Amniotic stem cell (primary cell): ENCODE results near the gene ESRRA.

ENCODE experiments used
- DNase-seq: peaks from one replicate; lab custom pipeline; 2025; lab: John Stamatoyannopoulos, UW

ESRRA gene

DNA sequence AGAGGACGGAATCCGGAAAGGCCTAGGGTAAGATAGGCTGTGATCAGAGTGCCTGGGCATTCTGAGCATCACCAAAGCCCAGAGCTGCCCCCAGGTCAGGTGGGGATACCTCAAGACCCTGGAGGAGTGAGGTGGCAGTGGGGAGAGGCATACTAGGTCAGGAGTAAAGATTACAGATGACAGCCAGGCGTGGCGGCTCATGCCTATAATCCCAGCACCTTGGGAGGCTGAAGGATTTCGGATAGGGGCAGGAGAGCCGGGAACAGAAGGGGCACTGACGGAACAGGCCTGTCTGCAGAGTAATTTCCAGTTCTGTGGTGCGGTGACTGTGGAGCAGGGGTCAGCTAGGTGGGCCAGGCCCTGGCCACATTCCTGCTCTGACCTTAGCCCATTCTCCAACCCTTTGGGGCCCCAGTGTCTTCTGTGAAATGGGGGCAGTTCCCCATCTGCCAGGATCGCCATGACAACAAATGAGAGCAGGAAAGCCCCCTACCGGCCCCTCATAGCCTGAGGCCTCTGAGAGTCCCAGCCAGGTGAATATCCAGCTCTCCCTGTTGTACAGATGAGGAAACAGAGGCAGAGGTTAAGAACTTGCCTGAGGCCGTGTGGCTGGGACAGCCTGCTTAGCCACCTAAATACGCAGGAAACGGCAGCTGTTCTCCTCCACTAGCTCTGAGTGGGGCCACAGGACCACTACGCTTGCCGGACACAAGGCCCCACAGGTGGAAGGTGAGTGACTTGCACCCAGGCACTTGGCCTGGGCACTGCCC, 30.1 kb upstream of the ESRRA start:
- DNase-seq = no peak

DNA sequence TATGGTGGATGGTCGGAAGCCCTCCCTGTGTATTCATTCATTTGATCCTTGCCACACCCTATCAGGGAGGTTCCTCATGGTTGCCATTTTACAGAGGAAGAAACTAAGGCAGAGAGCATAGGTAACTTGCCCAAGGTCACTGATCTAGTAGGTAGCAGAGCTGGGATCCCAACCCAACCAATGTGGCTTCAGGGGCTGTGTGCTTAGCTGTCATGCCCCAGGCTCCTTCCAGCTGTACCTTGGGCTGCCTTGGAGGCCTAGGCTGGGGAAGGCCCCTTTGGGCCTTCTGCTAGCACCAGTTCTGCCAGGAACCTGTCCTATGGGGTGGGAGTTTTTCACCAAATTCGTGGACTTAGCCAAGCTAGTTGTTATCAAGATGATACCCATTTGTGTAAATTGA, 29.5 kb upstream of the ESRRA start:
- DNase-seq = no peak

DNA sequence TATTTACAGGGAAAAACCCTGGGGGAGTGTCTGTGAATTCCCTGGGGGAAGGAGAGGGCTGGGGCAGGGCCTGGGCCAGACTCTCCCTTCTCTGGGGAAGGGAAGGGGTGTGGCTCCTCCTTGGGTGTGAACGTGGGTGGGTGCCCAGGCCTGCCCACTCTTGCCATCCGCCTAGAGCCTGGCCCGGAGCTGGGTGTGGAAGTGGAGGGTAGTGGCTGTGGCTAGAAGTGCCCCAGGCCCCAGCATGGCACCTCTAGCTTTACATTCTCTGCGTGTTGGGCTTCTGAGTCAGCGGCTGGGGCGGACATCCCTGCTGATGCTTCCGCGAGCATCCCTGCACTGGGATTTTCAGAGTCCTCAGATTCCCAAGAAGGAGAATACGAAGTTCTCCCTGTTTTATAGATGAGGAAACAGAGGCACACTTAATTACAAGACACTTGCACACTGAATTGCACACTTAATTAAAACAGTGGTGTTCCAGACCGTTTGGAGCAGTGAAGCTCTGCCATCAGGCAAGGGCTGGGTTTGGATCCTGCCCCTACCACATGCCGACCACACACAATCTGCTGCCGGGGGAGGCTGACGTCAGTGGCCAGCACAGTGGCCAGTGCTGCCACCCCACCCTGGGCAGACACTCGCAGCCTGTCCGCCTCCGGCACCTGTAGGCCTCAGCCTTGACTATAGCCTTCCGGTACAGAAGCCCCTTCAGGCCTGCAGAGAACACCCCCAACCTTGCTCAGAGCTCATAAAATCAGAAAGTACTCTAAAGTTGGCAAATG, 28.5 kb upstream of the ESRRA start:
- DNase-seq = no peak

DNA sequence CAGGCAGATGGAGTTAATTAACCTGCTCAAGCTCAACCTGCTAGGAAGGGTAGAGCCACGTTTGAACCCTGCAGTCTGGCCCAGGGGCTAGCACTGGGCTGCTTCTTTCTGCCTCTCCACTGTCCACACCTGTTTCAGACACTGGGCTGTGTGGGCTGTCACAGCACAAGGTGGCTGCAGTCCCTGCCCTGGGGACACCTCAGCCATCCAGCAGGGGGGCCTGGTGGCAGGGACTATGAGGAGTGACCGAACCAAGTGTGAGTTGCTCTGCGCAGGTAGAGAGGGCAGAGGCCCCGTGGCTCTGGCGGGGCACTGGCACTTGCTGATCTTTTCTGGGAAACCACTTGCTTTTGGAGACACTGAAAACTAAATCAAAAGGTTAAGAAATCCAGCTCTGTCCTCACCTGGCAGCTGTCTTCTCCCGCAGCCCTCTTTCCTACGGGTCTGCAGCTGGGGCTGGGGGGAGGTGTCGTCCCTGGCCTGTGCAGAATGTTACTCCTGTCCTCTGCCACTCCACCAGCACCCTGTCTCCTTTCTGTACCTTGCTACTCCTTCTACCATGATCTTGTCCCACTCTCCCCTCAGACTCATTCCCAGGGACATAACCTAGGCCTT, 26.6 kb upstream of the ESRRA start:
- DNase-seq = no peak

DNA sequence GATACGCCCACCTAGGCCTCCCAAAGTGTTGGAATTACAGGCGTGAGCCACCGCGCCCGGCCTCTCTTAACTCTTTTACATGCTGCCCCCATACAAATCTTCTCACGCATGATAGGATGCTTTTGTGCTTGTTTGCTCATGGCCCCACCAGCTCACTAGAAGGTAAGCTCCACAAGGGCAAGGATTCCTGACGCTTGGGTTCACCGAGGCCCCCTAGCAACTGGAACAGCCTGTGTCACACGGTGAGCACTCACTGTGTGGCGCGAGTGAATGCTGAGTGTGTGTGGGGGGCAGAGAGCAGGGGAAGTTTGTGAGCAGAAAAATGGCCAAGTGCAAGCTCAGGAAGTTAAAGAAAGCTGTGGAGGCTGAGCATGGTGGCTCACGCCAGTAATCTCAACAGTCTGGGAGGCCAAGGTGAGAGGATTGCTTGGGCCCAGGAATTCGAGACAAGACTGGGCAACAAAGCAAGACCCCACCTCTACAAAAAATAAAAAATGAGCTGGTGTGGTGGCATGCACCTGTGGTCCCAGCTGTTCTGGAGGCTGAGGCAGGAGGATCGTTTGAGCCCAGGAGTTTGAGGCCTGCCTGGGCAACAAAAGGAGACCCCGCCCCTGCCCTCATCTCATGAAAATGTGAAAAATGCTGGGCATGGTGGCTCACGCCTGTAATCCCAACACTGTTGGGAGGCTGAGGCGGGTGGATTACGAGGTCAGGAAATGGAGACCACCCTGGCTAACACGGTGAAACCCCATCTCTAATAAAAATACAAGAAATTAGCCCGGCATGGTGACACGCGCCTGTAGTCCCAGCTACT, 23.2 kb upstream of the ESRRA start:
- DNase-seq = no peak

DNA sequence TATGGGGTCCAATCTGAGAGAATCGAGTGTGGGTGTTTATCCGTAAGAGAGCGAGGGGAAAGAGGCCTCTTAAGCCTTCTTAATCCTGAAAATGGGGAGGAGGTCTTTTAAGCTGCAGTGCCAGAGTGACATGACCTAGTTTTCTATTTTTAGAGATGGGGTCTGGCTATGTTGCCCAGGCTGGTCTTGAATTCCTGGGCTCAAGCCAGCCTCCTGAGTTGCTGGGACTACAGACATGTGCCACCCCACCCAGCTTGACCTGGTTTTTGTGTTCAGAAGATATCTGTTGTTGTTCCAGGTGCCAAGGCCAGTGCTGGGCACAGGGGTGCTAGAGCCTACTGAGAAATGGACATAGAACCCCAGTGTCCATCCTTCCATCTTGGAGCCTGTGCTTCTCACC, 22.2 kb upstream of the ESRRA start:
- no peak for DNase-seq

DNA sequence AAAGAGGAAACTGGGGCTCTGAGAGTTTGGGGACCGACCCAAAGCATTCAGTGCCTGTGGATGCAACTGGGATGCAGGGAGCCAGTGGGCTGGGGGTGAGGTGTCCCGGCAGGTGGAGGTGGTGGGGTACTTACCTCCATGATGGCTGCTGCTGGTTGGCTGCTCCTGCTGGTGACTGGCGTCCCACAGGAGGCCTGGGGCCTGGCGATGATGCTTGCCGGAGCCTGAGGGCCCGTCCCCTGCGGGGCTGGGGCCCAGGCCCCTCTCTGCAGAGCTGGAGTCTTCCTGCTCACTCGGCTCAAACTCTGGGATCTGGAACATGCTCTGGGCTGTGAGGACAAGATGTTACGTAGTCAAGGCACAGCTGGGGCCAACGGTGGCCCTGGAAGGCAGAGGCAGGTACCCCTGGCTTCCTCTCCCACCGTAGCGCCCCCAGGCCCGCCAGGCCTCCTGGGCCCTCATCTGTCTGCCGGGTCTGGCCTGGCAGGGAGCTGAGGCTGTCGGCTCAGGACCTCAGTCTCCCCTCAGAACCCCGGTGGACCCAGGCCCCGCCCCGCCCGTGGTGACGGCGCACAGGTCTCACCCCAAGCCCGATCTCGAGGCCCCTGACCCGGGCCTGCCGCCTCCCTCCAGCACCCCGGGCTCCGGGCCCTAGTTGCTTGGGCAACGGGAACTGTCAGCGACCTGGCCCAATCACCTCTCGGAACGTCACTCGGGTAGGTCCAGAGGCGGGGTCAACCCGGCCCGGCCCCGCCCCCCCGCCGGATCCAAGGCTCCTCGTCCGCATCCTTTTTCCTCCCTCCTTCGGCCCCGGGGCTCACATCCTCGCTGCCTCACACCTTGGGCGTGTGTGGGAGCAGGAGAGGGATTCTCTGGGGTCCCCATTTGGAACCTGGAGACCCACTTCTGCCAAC, 21.0 kb upstream of the ESRRA start, which contains the start of gene BAD:
BAD (minus strand) TSS at position 618 of the 914 bp plus-strand sequence; CDS start at position 321, 297 bp downstream.
- peak; percentile 86 for DNase-seq

DNA sequence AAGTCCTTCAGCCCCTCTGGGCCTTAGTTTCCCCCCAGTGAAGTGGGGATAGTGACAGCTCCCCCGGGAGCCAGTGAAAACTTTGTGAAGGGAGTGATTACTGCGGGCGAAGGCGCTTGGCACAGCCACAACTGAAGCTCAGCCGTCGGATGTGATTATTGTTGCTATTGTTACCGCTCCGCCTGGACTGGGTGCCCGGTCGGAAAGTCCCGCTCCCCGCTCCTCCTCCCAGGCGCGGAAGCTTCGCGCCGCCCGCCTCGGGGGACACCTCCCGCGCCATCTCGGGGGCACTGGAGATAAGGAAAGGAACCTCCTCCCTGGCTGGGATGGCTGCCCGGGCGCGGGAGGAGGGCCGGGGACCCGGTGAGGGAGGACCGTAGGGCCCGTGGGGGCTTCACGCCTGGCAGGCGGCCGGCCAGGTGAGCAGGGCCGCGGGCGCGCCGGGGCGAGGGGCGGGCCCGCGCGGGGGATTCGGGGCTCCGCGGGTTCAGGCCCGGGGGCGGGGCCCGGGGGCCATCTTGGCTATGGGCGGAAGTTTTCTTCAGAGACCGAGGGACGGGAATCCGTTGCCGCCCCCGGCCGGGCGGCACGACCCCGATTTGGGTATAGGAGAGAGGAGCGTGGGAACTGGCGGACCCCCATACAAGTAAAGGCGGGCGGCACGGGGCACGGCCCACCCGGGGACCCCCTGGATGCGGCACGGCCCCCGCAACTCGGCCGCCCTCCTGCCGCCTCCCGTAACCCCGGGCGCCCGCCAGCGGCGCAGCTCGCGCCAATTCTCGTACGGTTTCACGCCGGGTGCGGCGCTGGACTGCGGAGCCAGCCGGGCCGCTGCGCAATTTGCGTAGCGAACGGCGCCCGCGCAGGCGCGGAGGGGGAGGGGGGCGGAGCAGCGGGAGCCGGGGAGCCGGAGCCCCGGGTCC, 20.1 kb upstream of the ESRRA start, which contains the start of gene GPR137:
GPR137 (plus strand) TSS at position 887 of the 923 bp plus-strand sequence. CDS start 677 bp downstream, outside the sequence.
- DNase-seq = peak; percentile 43

DNA sequence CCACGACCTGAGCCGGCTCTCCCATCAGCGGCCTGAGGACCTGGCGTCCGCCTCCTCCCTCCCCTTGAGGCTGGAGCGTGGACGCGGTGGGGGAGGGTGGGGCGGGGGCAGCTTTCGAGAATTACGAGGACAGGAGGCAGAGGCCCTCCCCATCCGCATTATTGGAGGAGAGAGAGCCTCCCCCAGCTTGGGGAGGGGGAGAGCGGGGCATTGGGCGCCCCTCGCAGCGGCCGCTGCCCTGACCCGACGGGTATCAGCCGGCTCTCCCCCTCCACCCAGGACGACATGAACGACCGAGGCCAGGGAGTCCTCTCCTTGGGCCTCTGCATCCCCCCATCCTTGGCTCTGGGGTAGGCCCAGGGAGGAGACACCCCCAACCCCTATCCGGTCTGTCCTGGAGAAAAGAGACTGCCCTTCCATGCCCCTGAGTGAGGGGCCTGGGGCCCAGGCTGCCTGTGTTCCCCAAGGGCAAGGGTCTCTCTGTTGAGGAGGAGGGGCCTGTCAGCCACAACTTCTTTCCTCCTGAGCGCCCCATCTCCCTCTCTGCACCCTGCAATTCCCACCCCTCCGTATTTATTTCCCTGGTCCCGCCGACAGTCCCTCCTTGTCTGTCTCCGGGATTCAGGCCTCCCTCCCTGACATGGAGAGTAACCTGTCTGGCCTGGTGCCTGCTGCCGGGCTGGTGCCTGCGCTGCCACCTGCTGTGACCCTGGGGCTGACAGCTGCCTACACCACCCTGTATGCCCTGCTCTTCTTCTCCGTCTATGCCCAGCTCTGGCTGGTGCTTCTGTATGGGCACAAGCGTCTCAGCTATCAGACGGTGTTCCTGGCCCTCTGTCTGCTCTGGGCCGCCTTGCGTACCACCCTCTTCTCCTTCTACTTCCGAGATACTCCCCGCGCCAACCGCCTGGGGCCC, 19.2 kb upstream of the ESRRA start:
- DNase-seq = no peak

DNA sequence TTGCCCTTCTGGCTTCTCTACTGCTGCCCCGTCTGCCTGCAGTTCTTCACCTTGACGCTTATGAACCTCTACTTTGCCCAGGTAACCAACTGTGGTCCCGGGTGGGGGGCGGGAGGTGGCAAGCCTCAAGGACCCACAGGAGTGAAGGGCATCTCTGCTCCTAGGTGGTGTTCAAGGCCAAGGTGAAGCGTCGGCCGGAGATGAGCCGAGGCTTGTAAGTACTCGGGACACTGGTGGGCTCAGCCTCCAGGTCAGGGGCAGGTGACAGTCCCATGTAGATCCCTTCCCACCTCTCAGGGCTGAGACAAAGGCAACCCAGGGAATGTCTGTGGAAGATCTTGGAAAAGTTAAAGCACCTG, 18.5 kb upstream of the ESRRA start:
- no peak for DNase-seq

DNA sequence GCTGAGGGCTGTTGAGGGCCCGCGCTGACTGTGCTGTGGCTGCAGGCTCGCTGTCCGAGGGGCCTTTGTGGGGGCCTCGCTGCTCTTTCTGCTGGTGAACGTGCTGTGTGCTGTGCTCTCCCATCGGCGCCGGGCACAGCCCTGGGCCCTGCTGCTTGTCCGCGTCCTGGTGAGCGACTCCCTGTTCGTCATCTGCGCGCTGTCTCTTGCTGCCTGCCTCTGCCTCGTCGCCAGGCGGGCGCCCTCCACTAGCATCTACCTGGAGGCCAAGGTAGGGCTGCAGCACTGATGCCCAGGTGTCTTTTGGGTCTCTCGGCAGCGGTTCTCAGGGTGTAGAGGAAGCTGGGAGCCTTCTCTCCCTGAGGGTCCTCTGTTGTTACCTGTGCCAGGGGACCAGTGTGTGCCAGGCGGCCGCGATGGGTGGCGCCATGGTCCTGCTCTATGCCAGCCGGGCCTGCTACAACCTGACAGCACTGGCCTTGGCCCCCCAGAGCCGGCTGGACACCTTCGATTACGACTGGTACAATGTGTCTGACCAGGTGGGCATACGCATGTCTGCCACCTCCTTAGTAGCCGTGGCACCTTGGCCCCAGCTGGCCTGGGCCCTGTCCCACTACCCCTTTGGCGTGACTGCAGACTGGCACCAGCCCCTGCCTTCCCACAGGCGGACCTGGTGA, 17.5 kb upstream of the ESRRA start:
- DNase-seq = no peak

DNA sequence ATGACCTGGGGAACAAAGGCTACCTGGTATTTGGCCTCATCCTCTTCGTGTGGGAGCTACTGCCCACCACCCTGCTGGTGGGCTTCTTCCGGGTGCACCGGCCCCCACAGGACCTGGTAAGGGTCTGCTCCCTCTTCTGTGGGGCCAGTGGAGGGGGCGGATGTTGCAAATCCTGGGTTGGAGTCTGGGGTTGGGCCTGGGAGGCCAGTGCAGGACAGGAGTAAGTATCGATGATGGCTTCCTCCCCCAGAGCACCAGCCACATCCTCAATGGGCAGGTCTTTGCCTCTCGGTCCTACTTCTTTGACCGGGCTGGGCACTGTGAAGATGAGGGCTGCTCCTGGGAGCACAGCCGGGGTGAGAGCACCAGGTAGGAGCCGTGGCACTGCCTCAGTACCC, 17.0 kb upstream of the ESRRA start:
- DNase-seq = no peak

DNA sequence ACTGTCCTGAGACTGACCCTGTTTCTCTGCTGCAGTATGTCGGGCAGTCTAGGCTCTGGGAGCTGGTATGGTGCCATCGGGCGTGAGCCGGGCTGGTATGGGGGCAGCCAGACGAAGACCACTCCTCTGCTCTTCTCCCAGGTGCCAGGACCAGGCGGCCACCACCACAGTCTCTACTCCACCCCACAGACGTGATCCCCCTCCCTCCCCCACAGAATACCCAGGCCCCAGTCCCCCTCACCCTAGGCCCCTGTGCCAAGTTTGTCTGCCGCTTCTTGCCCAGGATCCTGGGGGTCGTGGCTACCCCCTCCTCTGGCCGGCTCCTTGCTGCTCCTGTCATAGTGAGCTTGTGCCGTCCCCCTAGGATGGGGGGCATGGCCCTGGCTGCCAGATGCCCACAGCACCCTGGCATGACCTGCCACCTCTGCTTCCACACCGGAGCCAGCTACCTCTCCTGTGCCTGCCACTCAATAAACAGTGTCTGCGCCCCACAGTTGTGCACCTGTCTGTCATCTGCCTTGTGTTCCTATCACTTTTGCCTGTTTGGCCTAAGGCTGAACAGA, 16.2 kb upstream of the ESRRA start:
- no peak for DNase-seq

DNA sequence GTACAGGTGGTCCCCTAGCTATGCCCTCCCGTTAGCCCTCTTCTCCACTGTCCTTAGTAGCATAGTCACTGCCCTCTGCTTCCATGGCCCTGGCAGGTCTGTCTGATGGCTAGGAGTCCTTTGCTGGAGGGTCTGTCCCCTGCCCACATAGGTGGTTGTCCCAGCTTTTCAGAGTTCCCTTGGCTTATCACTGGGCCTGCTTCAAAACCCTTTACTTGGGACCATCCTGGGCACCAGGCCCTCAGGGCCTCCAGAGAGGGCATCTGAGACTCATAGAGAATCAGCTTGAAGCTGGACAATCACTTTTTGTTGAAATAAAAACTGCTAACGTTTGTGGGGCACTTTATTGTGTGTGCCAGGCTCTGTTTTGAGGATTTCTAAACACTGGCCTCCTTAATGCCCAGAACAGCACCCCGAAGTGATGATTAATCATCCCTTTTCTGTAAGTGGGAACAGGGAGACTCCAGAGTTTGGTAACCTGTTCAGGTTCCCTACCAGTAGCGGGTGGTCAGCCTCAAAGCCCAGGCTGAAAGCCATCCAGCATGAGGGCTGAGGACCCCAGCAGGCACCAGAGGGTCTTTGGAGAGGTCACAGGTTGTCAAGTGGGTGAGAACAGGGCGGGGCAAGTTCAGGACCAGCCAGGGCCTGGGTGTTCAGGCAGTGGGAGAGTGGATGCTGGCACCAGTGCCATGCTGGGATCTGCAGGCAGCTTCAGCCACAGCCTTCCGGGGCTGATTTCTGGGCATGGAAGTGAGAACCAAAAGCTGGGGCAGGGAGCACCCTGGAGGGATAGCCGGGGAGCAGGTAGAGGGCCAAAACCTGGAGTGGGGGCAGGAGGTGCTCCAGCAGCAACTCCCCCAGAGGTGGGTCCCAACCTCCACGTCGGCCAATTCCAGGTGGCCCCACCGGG, 14.7 kb upstream of the ESRRA start:
- DNase-seq = no peak

DNA sequence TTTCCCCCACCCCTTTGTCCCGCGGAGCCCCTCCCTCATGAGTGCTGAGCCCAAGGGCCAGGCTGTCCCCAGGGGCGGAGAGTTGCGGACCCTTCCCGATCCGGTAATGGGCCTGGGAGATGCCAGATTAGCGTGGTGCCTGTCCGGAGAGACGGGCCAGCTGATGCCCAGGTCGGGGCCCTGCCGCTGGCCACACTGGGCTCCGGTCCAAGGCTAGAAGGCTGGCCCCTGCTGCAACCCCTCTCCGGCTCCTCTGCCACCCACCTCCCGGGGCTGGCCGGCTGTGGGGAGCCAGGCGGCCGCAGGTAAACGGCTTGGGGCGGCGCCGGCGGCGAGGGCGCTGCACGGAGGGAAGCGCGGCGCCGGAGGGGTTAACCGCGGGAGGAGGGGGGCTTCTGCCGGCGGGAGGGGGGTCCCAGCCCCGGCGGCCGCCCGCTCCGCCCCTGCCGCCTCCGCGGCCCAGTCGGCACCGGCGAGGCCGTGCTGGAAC, 14.0 kb upstream of the ESRRA start, which contains the start of gene KCNK4:
KCNK4 (plus strand) TSS at position 41 of the 490 bp plus-strand sequence. CDS start 1,717 bp downstream, outside the sequence.
- no peak for DNase-seq

DNA sequence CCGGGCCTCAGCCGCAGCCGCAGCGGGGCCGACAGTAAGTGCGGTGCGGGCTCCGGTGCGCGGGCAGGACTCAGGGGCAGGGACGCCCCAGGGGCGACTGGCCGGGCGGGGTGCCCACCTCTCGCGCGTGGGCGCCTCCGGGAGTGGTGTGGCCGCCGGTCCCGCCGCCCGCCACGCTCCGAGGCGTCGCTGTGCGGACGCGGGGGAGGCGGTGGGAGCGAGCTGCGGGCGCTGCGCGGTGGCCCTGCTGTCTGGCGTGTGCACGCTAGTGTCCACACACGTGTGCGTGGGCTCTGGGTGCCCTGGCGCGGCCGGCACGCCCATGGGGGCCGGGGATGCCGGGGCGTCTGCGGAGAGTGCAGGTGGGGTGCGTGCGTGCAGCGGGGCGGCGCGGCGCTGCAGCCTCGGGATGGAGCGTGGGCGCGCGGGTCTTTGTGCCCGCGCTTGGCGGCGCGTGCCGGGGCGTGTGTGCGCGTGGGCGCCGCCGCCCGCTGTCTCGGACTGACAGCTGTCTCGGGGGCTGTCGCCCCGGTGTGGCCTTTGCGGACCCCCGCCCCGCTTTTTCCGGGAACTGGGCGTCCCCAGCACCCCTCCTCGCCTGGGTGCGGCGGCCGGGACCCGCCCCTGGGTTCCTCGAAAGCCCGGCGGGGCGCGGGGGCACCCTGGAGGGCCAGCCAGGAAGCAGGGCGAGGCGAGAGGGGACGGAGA, 13.4 kb upstream of the ESRRA start:
- no peak for DNase-seq
